ENCODE results near the gene SDC3.
A peak's percentile ranks its signal among the peaks of the same experiment; 100 is the strongest.

Gene SDC3

GRCh38 chr1:30907481-30908315 lies 860 bp downstream of the SDC3 start:
- DNase-seq: peak in 4 of 10 donors; percentile 24 to 81 (median 75)
- intact Hi-C loops (cut with DNase I): no loop called here

- peak in 4 of 10 donors; percentile 26 to 77 (median 62) for DNase-seq
- intact Hi-C loops (cut with DNase I): no loop called here
These were observed 1.7 kb downstream of the SDC3 start for GRCh38 chr1:30906631-30907441.

- intact Hi-C loops (cut with DNase I): no loop called here
- peak in 4 of 10 donors; percentile 10 to 52 (median 36) for DNase-seq
These were observed 2.5 kb downstream of the SDC3 start for GRCh38 chr1:30905916-30906620.

GRCh38 chr1:30905403-30905802 lies 3.2 kb downstream of the SDC3 start:
- intact Hi-C loops (cut with DNase I): no loop called here
- DNase-seq: no peak

- intact Hi-C loops (cut with DNase I): no loop called here
- peak in 4 of 10 donors; percentile 7 to 31 (median 24) for DNase-seq
These were observed 3.6 kb downstream of the SDC3 start for GRCh38 chr1:30904962-30905335.

GRCh38 chr1:30904191-30904961 lies 4.2 kb downstream of the SDC3 start:
- DNase-seq: peak in 4 of 10 donors; percentile 4 to 44 (median 27)
- intact Hi-C loops (cut with DNase I): no loop called here

- peak in 3 of 10 donors; percentile 24 to 64 (median 35) for DNase-seq
- intact Hi-C loops (cut with DNase I): no loop called here
These were observed 5.1 kb downstream of the SDC3 start for GRCh38 chr1:30903343-30904034.

- intact Hi-C loops (cut with DNase I): no loop called here
- DNase-seq: peak in 4 of 10 donors; percentile 29 to 87 (median 72)
These were observed 5.8 kb downstream of the SDC3 start for GRCh38 chr1:30902593-30903290.

GRCh38 chr1:30901798-30902581 lies 6.6 kb downstream of the SDC3 start:
- intact Hi-C loops (cut with DNase I): no loop called here
- peak in 2 of 10 donors; percentile 65 to 71 for DNase-seq

- intact Hi-C loops (cut with DNase I): no loop called here
- DNase-seq: peak in 2 of 10 donors; percentile 61 to 70
These were observed 7.5 kb downstream of the SDC3 start for GRCh38 chr1:30900931-30901560.

GRCh38 chr1:30900486-30900885 lies 8.1 kb downstream of the SDC3 start:
- peak in 2 of 10 donors; percentile 42 to 65 for DNase-seq
- intact Hi-C loops (cut with DNase I): no loop called here

- DNase-seq: peak in 2 of 10 donors; percentile 15 to 51
- intact Hi-C loops (cut with DNase I): no loop called here
These were observed 8.8 kb downstream of the SDC3 start for GRCh38 chr1:30899577-30900389.

- DNase-seq: peak in 2 of 10 donors; percentile 28 to 55
- intact Hi-C loops (cut with DNase I): no loop called here
These were observed 10.3 kb downstream of the SDC3 start for GRCh38 chr1:30898031-30898815.

GRCh38 chr1:30896905-30897304 lies 11.7 kb downstream of the SDC3 start:
- DNase-seq: no peak
- intact Hi-C loops (cut with DNase I): no loop called here

GRCh38 chr1:30895944-30896660 lies 12.5 kb downstream of the SDC3 start:
- intact Hi-C loops (cut with DNase I): no loop called here
- DNase-seq: peak in 1 of 10 donors; percentile 78
